Measurements from ENCODE around the gene C1orf159. TPM values are rescaled to one million over a fixed set of nuclear protein-coding genes. Genes with fewer than 3 reads are reported as not detected.
A peak's percentile ranks its signal among the peaks of the same experiment; 100 is the strongest.

Gene C1orf159
- total and polyA plus RNA-seq, 9 of the 15 experiments (the other 6 are each of a cell fraction or from before 2014, with no cell fraction given) = 0.28 to 54.9 (median 10.6) TPM

DNA sequence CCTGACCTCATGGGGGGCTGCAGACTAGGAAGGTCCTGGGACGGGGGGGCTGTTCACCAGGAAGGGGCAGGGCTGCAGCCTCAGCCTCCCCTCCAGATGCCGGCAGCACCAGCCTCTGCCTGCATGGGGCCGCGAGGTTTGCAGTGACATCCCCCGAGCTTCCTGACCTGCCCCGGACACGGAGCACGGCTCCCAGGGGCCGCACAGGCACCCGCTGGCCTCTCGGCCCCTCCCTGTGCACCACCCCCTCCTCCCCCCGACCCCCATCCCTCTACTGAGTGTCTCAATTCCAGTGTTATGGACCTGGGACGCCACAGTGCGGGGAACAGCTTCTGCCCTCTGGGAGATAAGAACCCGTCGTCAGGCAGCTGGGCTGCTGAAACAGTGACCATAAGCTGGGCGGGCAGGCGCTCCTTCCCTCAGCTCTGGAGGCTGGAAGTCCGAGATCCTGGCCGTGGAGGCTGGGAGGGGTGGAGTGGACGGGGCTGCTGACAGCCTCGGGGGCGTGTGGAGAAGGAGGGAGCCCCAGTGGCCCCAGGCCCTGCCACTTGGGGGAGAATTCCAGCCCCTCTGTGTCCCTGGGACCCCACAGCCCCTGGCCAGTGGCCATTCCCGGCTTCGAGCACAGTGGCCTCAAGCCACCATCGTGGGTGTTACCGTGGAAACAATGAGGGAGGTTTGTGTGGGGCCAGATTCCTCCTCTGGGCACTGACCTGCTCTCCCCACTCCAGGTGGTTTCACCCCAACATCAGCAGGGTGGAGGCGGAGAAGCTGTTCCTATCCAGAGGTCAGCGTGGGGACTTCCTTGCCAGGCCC, 53.3 kb downstream of the C1orf159 start (continued):
- TF ChIP-seq, protein P1, sequence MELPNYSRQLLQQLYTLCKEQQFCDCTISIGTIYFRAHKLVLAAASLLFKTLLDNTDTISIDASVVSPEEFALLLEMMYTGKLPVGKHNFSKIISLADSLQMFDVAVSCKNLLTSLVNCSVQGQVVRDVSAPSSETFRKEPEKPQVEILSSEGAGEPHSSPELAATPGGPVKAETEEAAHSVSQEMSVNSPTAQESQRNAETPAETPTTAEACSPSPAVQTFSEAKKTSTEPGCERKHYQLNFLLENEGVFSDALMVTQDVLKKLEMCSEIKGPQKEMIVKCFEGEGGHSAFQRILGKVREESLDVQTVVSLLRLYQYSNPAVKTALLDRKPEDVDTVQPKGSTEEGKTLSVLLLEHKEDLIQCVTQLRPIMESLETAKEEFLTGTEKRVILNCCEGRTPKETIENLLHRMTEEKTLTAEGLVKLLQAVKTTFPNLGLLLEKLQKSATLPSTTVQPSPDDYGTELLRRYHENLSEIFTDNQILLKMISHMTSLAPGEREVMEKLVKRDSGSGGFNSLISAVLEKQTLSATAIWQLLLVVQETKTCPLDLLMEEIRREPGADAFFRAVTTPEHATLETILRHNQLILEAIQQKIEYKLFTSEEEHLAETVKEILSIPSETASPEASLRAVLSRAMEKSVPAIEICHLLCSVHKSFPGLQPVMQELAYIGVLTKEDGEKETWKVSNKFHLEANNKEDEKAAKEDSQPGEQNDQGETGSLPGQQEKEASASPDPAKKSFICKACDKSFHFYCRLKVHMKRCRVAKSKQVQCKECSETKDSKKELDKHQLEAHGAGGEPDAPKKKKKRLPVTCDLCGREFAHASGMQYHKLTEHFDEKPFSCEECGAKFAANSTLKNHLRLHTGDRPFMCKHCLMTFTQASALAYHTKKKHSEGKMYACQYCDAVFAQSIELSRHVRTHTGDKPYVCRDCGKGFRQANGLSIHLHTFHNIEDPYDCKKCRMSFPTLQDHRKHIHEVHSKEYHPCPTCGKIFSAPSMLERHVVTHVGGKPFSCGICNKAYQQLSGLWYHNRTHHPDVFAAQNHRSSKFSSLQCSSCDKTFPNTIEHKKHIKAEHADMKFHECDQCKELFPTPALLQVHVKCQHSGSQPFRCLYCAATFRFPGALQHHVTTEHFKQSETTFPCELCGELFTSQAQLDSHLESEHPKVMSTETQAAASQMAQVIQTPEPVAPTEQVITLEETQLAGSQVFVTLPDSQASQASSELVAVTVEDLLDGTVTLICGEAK (IDR thresholded peaks at IDR 0.05) = no peak
- TF ChIP-seq, protein P1 (CRISPR knock-in tag; IDR thresholded peaks at IDR 0.05) = no peak
- no peak for TF ChIP-seq RBM22 (IDR thresholded peaks at IDR 0.05; ENCODE audit: low read depth, low read length, poor library complexity, severe bottlenecking)
- TF ChIP-seq, protein P2, sequence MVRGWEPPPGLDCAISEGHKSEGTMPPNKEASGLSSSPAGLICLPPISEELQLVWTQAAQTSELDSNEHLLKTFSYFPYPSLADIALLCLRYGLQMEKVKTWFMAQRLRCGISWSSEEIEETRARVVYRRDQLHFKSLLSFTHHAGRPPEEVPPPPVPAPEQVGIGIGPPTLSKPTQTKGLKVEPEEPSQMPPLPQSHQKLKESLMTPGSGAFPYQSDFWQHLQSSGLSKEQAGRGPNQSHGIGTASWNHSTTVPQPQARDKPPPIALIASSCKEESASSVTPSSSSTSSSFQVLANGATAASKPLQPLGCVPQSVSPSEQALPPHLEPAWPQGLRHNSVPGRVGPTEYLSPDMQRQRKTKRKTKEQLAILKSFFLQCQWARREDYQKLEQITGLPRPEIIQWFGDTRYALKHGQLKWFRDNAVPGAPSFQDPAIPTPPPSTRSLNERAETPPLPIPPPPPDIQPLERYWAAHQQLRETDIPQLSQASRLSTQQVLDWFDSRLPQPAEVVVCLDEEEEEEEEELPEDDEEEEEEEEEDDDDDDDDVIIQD (CRISPR knock-in tag; IDR thresholded peaks at IDR 0.05) = no peak
- TF ChIP-seq, protein P3, sequence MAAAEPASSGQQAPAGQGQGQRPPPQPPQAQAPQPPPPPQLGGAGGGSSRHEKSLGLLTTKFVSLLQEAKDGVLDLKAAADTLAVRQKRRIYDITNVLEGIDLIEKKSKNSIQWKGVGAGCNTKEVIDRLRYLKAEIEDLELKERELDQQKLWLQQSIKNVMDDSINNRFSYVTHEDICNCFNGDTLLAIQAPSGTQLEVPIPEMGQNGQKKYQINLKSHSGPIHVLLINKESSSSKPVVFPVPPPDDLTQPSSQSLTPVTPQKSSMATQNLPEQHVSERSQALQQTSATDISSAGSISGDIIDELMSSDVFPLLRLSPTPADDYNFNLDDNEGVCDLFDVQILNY (CRISPR knock-in tag; IDR thresholded peaks at IDR 0.05) = no peak
- TF ChIP-seq SMARCA4 (IDR thresholded peaks at IDR 0.05) = no peak
- TF ChIP-seq RBM15 (IDR thresholded peaks at IDR 0.05; ENCODE audit: insufficient read depth, low read length) = no peak
- TF ChIP-seq, protein P4, sequence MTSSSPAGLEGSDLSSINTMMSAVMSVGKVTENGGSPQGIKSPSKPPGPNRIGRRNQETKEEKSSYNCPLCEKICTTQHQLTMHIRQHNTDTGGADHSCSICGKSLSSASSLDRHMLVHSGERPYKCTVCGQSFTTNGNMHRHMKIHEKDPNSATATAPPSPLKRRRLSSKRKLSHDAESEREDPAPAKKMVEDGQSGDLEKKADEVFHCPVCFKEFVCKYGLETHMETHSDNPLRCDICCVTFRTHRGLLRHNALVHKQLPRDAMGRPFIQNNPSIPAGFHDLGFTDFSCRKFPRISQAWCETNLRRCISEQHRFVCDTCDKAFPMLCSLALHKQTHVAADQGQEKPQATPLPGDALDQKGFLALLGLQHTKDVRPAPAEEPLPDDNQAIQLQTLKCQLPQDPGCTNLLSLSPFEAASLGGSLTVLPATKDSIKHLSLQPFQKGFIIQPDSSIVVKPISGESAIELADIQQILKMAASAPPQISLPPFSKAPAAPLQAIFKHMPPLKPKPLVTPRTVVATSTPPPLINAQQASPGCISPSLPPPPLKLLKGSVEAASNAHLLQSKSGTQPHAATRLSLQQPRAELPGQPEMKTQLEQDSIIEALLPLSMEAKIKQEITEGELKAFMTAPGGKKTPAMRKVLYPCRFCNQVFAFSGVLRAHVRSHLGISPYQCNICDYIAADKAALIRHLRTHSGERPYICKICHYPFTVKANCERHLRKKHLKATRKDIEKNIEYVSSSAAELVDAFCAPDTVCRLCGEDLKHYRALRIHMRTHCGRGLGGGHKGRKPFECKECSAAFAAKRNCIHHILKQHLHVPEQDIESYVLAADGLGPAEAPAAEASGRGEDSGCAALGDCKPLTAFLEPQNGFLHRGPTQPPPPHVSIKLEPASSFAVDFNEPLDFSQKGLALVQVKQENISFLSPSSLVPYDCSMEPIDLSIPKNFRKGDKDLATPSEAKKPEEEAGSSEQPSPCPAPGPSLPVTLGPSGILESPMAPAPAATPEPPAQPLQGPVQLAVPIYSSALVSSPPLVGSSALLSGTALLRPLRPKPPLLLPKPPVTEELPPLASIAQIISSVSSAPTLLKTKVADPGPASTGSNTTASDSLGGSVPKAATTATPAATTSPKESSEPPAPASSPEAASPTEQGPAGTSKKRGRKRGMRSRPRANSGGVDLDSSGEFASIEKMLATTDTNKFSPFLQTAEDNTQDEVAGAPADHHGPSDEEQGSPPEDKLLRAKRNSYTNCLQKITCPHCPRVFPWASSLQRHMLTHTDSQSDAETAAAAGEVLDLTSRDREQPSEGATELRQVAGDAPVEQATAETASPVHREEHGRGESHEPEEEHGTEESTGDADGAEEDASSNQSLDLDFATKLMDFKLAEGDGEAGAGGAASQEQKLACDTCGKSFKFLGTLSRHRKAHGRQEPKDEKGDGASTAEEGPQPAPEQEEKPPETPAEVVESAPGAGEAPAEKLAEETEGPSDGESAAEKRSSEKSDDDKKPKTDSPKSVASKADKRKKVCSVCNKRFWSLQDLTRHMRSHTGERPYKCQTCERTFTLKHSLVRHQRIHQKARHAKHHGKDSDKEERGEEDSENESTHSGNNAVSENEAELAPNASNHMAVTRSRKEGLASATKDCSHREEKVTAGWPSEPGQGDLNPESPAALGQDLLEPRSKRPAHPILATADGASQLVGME (CRISPR knock-in tag; IDR thresholded peaks at IDR 0.05) = 0 out of 2 replicates have a peak, but pooled peaks have one; percentile 9
- no peak for TF ChIP-seq CSDE1 (IDR thresholded peaks at IDR 0.05)
